Measurements from ENCODE around the gene CSRP3.

CSRP3 gene

GRCh38 chr11:19173004-19173689 lies 28.6 kb downstream of the CSRP3 start:
- no peak for TF ChIP-seq ZNF157 (tag by site-specific recombination; IDR thresholded peaks at IDR 0.05)
- no peak for TF ChIP-seq ZNF202 (tag by site-specific recombination; IDR thresholded peaks at IDR 0.05; ENCODE audit: borderline replicate concordance)
- TF ChIP-seq KLF9 (tag by site-specific recombination; IDR thresholded peaks at IDR 0.05; ENCODE audit: low read depth): no peak
- no peak for TF ChIP-seq ZNF223 (tag by site-specific recombination; IDR thresholded peaks at IDR 0.05)
- no peak for TF ChIP-seq ZFP69B (tag by site-specific recombination; IDR thresholded peaks at IDR 0.05)
- no peak for TF ChIP-seq ZNF239 (tag by site-specific recombination; IDR thresholded peaks at IDR 0.05)
- no peak for TF ChIP-seq ZNF776 (tag by site-specific recombination; IDR thresholded peaks at IDR 0.05; ENCODE audit: borderline replicate concordance)
- no peak for TF ChIP-seq ZIC2 (tag by site-specific recombination; IDR thresholded peaks at IDR 0.05)
- no peak overlapping the region for H3K27ac ChIP-seq (ENCODE audit: extremely low read depth, low read depth, low read length)
- H3K4me3 ChIP-seq (ENCODE audit: low read depth, low read length): no peak overlapping the region
- H3K36me3 ChIP-seq (ENCODE audit: control insufficient read depth in 2 of 2, insufficient read depth in 1 of 2, low read length in 2 of 2): peaks cover 5 to 82% of the 10 kb centered on the region in 2 experiments
- no peaks in the 10 kb centered on the region for H3K4me1 ChIP-seq (ENCODE audit: control insufficient read depth, insufficient read depth, low read length)
- ChIA-PET POLR2A (no interaction called here), CTCF (no interaction called here)
- H3K9me3 ChIP-seq (ENCODE audit: control insufficient read depth, insufficient read depth, low read depth, low read length): no peaks in the 10 kb centered on the region

GRCh38 chr11:19168090-19168489 lies 33.7 kb downstream of the CSRP3 start:
- TF ChIP-seq ZNF768 (tag by site-specific recombination; IDR thresholded peaks at IDR 0.05) (no peak), ZNF747 (tag by site-specific recombination; IDR thresholded peaks at IDR 0.05) (no peak), FEZF1 (tag by site-specific recombination; IDR thresholded peaks at IDR 0.05) (no peak), ZBTB21 (tag by site-specific recombination; IDR thresholded peaks at IDR 0.05) (no peak), ZNF449 (tag by site-specific recombination; IDR thresholded peaks at IDR 0.05) (no peak), PRDM1 (tag by site-specific recombination; IDR thresholded peaks at IDR 0.05) (no peak), WT1 (tag by site-specific recombination; IDR thresholded peaks at IDR 0.05) (no peak), ZNF791 (tag by site-specific recombination; IDR thresholded peaks at IDR 0.05) (no peak), ZNF529 (tag by site-specific recombination; IDR thresholded peaks at IDR 0.05; ENCODE audit: insufficient replicate concordance) (no peak), ZNF239 (tag by site-specific recombination; IDR thresholded peaks at IDR 0.05) (no peak), ZNF394 (tag by site-specific recombination; IDR thresholded peaks at IDR 0.05; ENCODE audit: borderline replicate concordance) (no peak), ZNF626 (tag by site-specific recombination; IDR thresholded peaks at IDR 0.05) (no peak), GLI4 (tag by site-specific recombination; IDR thresholded peaks at IDR 0.05) (no peak), ZNF174 (tag by site-specific recombination; IDR thresholded peaks at IDR 0.05) (no peak), ZNF341 (tag by site-specific recombination; IDR thresholded peaks at IDR 0.05; ENCODE audit: low read depth) (no peak), TRIM28 (IDR thresholded peaks at IDR 0.05; ENCODE audit: borderline replicate concordance, low read length) (no peak), GLIS2 (tag by site-specific recombination; IDR thresholded peaks at IDR 0.05) (no peak), ZNF280D (tag by site-specific recombination; IDR thresholded peaks at IDR 0.05) (no peak)
- CTCF ChIA-PET: interaction anchor here (0.7 to 1.0 kb wide), 2 partner anchors 81 to 91 kb away, joined by 3 to 4 read pairs; no protein-coding TSS in a partner anchor

More at GRCh38 chr11:19168090-19168489, 33.7 kb downstream of the CSRP3 start:
- Histone ChIP-seq H3K4me3 (ENCODE audit: low read depth, low read length) (no peak overlapping the region), H3K9me3 (ENCODE audit: control insufficient read depth, insufficient read depth, low read depth, low read length) (no peaks in the 10 kb centered on the region), H3K36me3 (ENCODE audit: control insufficient read depth in 2 of 2, insufficient read depth in 1 of 2, low read length in 2 of 2) (peaks cover 11 to 87% of the 10 kb centered on the region in 2 experiments), H3K27ac (ENCODE audit: extremely low read depth, low read depth, low read length) (no peak overlapping the region), H3K4me1 (ENCODE audit: control insufficient read depth, insufficient read depth, low read length) (no peaks in the 10 kb centered on the region)
- POLR2A ChIA-PET: no interaction called here

All from HEK293 (cell line).